Keratinocyte (primary cell): Measurements from ENCODE around the gene ALDOB. TPM values are rescaled to one million over a fixed set of nuclear protein-coding genes. Genes with fewer than 3 reads are reported as not detected.

Source experiments
- DNase-seq: peaks from one replicate; pipeline ENCODE4 v3.0.0-alpha.2; 2011; ENCODE audit warnings: low read depth, missing footprints, low spot score
- FAIRE-seq: peaks from 2 replicates; lab custom pipeline; 2011; peaks lifted over from hg19 to GRCh38; lab: Jason Lieb, UNC
- H2AFZ ChIP-seq: 2 replicates; pipeline ENCODE4 v1.6.0; 2012; ENCODE audit warnings: low read length, control low read depth, inconsistent platforms; ENCODE audit not compliant: control insufficient read depth
- H3K27ac ChIP-seq: 2 replicates; pipeline ENCODE4 v1.5.1; 2011; ENCODE audit warnings: low read length; ENCODE audit not compliant: control insufficient read depth, insufficient read depth
- H3K27me3 ChIP-seq: 3 replicates; pipeline ENCODE4 v1.6.0; 2011; ENCODE audit warnings: low read length; ENCODE audit not compliant: control insufficient read depth, insufficient read depth; ENCODE audit errors: extremely low read depth
- H3K36me3 ChIP-seq, 2 experiments: 2 replicates in 1 of 2; 3 replicates in 1 of 2; pipeline ENCODE4 v1.5.1; 2011; ENCODE audit warnings: low read length in 2 of 2, mild to moderate bottlenecking in 1 of 2; ENCODE audit not compliant: control insufficient read depth in 2 of 2, insufficient read depth in 2 of 2; ENCODE audit errors: extremely low read depth in 1 of 2
- H3K4me1 ChIP-seq: 3 replicates; pipeline ENCODE4 v1.5.1; 2011; ENCODE audit warnings: low read length; ENCODE audit not compliant: control insufficient read depth, insufficient read depth; ENCODE audit errors: extremely low read depth
- H3K4me2 ChIP-seq: 3 replicates; pipeline ENCODE4 v1.6.0; 2011; ENCODE audit warnings: low read depth, low read length; ENCODE audit not compliant: control insufficient read depth, insufficient read depth; ENCODE audit errors: extremely low read depth
- H3K4me3 ChIP-seq, 3 experiments: fragments of 200-600 bp in 1 of 3; sonication (generic) in 1 of 3; 2 replicates in 2 of 3; 3 replicates in 1 of 3; pipeline ENCODE4 v1.5.1; 2011 to 2016; ENCODE audit warnings: low read length in 3 of 3, mild to moderate bottlenecking in 3 of 3, control low read depth in 2 of 3, inconsistent platforms in 1 of 3, low read depth in 1 of 3, mixed read lengths in 1 of 3, mixed run types in 1 of 3, moderate library complexity in 1 of 3; ENCODE audit not compliant: control insufficient read depth in 2 of 3, insufficient read depth in 2 of 3; ENCODE audit errors: extremely low read depth in 1 of 3
- H3K79me2 ChIP-seq: 2 replicates; pipeline ENCODE4 v1.6.0; 2012; ENCODE audit warnings: low read length; ENCODE audit not compliant: control insufficient read depth, insufficient read depth
- H3K9ac ChIP-seq: 3 replicates; pipeline ENCODE4 v1.6.0; 2011; ENCODE audit warnings: low read length; ENCODE audit not compliant: control insufficient read depth, insufficient read depth; ENCODE audit errors: extremely low read depth
- H3K9me1 ChIP-seq: 3 replicates; pipeline ENCODE4 v1.6.0; 2011; ENCODE audit warnings: low read length; ENCODE audit not compliant: control insufficient read depth, insufficient read depth; ENCODE audit errors: extremely low read depth
- H3K9me3 ChIP-seq: 2 replicates; pipeline ENCODE4 v1.5.1; 2012; ENCODE audit warnings: low read depth, low read length; ENCODE audit not compliant: control insufficient read depth
- H4K20me1 ChIP-seq: 3 replicates; pipeline ENCODE4 v1.6.0; 2011; ENCODE audit warnings: low read length; ENCODE audit not compliant: control insufficient read depth, insufficient read depth; ENCODE audit errors: extremely low read depth
- CTCF ChIP-seq, 3 experiments: IDR thresholded peaks in 1 of 3; conservative IDR thresholded peaks in 1 of 3; optimal IDR thresholded peaks in 1 of 3; 2 replicates in 2 of 3; 3 replicates in 1 of 3; pipeline versions ENCODE3 to v1.5.1; 2011; ENCODE audit warnings: low read length in 3 of 3, mild to moderate bottlenecking in 3 of 3, moderate library complexity in 2 of 3, control low read depth in 1 of 3, inconsistent platforms in 1 of 3; ENCODE audit not compliant: insufficient read depth in 2 of 3; ENCODE audit errors: extremely low read depth in 1 of 3
- EZH2 ChIP-seq: IDR thresholded peaks from one replicate; pipeline ENCODE4 v1.6.1; 2012; ENCODE audit warnings: inconsistent platforms, mild to moderate bottlenecking, low read length, moderate library complexity
- dilution Hi-C: fragments of 300-500 bp; cut with MboI; formaldehyde crosslinking; loops from one replicate; pipeline ENCODE4 v1.7.0; 2020; ENCODE audit warnings: low sequenced_read_pairs; ENCODE audit not compliant: extremely low pct_ligation_motif_present
- polyA plus RNA-seq, 5 experiments: library from polyadenylated mRNA; depleted of rRNA in 3 of 5; stranded (reverse) in 3 of 5; stranded (forward) in 1 of 5; unstranded in 1 of 5; fragments of >200 nt; gene quantifications; 1 replicate in 1 of 5; 2 replicates in 3 of 5; 3 replicates in 1 of 5; pipeline versions ENCODE4 v1.2.1 to v1.2.3, GENCODE V29; 2011 to 2012; ENCODE audit warnings: missing spikeins in 2 of 5, low read depth in 1 of 5, low replicate concordance in 1 of 5

The ALDOB gene
- polyA plus RNA-seq, 1 donor (not counting 4 experiments of a cell fraction or from before 2014, with no cell fraction given) = not detected

- Histone ChIP-seq H3K9ac (no peak overlapping the region), H3K4me1 (no peaks in the 10 kb centered on the region), H3K9me3 (no peaks in the 10 kb centered on the region), H3K27me3 (no peaks in the 10 kb centered on the region), H3K27ac (no peak overlapping the region), H2AFZ (no peak overlapping the region), H3K4me3 (no peak overlapping the region), H4K20me1 (no peaks in the 10 kb centered on the region), H3K79me2 (no peaks in the 10 kb centered on the region), H3K4me2 (no peak overlapping the region), H3K9me1 (no peaks in the 10 kb centered on the region), H3K36me3 (no peaks in the 10 kb centered on the region)
- FAIRE-seq (no peak), DNase-seq (no peak)
- dilution Hi-C loops = no loop called here
- TF ChIP-seq CTCF (optimal IDR thresholded peaks at IDR 0.05 in 1 of 3, IDR thresholded peaks at IDR 0.05 in 1 of 3, conservative IDR thresholded peaks at IDR 0.05 in 1 of 3; ENCODE audit: extremely low read depth in 1 of 3, insufficient read depth in 2 of 3, low read length in 3 of 3) (no peak), EZH2 (no peak)
These were observed 6.7 kb downstream of the ALDOB start for GRCh38 chr9:101428909-101429308.

- dilution Hi-C loops = no loop called here
- no peak overlapping the region for H3K4me2 ChIP-seq
- no peaks in the 10 kb centered on the region for H3K9me1 ChIP-seq
- H3K9ac ChIP-seq = no peak overlapping the region
- DNase-seq (no peak), FAIRE-seq (no peak)
- TF ChIP-seq CTCF (optimal IDR thresholded peaks at IDR 0.05 in 1 of 3, IDR thresholded peaks at IDR 0.05 in 1 of 3, conservative IDR thresholded peaks at IDR 0.05 in 1 of 3; ENCODE audit: extremely low read depth in 1 of 3, insufficient read depth in 2 of 3, low read length in 3 of 3) (no peak), EZH2 (no peak)
- no peaks in the 10 kb centered on the region for H4K20me1 ChIP-seq
- H3K36me3 ChIP-seq = no peaks in the 10 kb centered on the region
- H3K27me3 ChIP-seq = no peaks in the 10 kb centered on the region
- no peak overlapping the region for H3K4me3 ChIP-seq
- H2AFZ ChIP-seq = no peak overlapping the region
- no peaks in the 10 kb centered on the region for H3K4me1 ChIP-seq
- no peaks in the 10 kb centered on the region for H3K79me2 ChIP-seq
- H3K27ac ChIP-seq = no peak overlapping the region
- no peaks in the 10 kb centered on the region for H3K9me3 ChIP-seq
These were observed 7.5 kb downstream of the ALDOB start for GRCh38 chr9:101427957-101428655.
